GM12892 (cell line): ENCODE measurements around the gene CLEC4M.
"Not testable (repeated sequence)": the region's sequence is repeated elsewhere in the genome, so short reads cannot be mapped to it uniquely, and the experiment has no call there.

ENCODE experiments used
- DNase-seq: peaks from one replicate; pipeline ENCODE4 v3.0.0; 2011; ENCODE audit not compliant: insufficient read length
- FAIRE-seq: peaks from 2 replicates; lab custom pipeline; 2011; peaks lifted over from hg19 to GRCh38; lab: Jason Lieb, UNC
- POLR2A ChIP-seq: IDR thresholded peaks from 2 replicates; pipeline ENCODE4 v1.6.1; 2011; ENCODE audit warnings: low read depth, low read length, control low read depth
- POLR2AphosphoS5 ChIP-seq: IDR thresholded peaks from 2 replicates; pipeline ENCODE4 v1.6.1; 2011; ENCODE audit warnings: low read depth, low read length, control low read depth
- TAF1 ChIP-seq: IDR thresholded peaks from 2 replicates; pipeline ENCODE4 v1.6.1; 2011; ENCODE audit warnings: low read depth, mild to moderate bottlenecking, control low read depth, low read length, borderline replicate concordance

The CLEC4M gene

DNA sequence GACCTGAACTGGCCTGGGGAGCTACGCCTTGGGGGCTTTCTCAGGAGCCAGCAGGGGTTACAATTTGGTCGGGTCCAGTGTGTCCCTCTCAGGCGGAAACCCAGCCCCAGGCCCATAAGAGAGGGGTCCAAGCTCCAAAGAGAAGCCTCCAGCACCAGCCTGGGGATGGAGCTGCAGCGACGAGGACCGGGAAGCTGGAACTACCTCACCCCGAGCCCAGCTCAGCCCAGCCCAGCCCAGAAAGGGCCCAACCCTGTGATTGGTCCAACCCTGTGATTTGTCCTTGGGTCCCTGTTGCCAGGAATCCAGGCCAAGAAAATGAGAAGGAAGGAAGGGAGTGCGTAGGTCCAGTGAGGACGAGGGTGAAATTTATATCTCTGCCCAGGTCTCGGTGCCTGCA lies 24.1 kb downstream of the CLEC4M start:
- FAIRE-seq: no peak
- no peak for TF ChIP-seq POLR2AphosphoS5
- no peak for TF ChIP-seq POLR2A
- TF ChIP-seq TAF1: no peak
- DNase-seq: no peak

GRCh38 chr19:7787602-7788177 lies 24.6 kb downstream of the CLEC4M start:
- no peak for TF ChIP-seq POLR2AphosphoS5
- no peak for TF ChIP-seq TAF1
- no peak for TF ChIP-seq POLR2A
- FAIRE-seq (no peak), DNase-seq (no peak)

- DNase-seq: no peak
- no peak for FAIRE-seq
- no peak for TF ChIP-seq POLR2AphosphoS5
- no peak for TF ChIP-seq POLR2A
- TF ChIP-seq TAF1: no peak
Observed at GRCh38 chr19:7788178-7788932, 25.3 kb downstream of the CLEC4M start.

- DNase-seq (no peak), FAIRE-seq (no peak)
- TF ChIP-seq POLR2AphosphoS5: no peak
- TF ChIP-seq POLR2A: no peak
- no peak for TF ChIP-seq TAF1
Observed at GRCh38 chr19:7788933-7789323, 25.9 kb downstream of the CLEC4M start.

DNA sequence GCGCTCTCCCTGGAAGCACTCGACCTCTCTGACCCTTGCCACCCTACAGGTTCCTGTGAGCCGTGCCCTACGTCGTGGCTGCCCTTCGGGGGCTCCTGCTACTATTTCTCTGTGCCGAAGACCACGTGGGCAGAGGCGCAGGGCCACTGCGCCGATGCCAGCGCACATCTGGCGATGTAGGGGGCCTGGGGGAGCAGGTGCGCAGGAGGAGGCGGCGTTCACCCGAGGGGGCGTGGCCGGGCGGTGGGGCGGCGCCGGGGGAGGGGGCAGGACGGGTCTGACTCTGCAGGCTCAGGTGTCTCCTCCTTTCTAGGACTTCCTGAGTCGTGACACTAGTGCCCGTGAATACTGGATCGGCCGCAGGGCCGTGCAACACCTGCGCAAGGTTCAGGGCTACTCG lies 26.4 kb downstream of the CLEC4M start:
- DNase-seq (no peak), FAIRE-seq (no peak)
- no peak for TF ChIP-seq POLR2AphosphoS5
- no peak for TF ChIP-seq TAF1
- TF ChIP-seq POLR2A: no peak

GRCh38 chr19:7790416-7790815 lies 27.4 kb downstream of the CLEC4M start:
- FAIRE-seq (no peak), DNase-seq (no peak)
- no peak for TF ChIP-seq TAF1
- TF ChIP-seq POLR2AphosphoS5: no peak
- no peak for TF ChIP-seq POLR2A

DNA sequence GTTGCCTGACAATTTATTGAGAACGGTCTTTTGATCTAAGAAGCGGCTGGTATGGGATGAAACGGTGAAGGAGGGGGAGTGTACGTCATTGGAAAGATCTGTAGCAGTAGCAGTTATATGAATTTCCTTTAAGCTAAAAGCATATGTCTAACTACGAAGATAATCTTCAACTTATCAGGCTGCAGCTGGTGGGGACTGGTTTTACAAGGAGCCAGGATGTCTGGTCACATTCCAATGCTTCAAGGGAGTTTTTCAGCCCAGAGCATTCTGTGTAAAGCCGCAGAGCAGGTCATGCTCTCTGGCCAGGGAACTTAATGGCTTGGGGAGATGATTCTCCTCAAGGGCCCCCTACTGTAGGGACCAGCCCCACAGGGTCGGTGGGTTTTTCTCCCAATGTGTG lies 29.2 kb downstream of the CLEC4M start:
- no peak for FAIRE-seq
- DNase-seq: no peak
- TF ChIP-seq POLR2A: no peak
- TF ChIP-seq POLR2AphosphoS5: no peak
- no peak for TF ChIP-seq TAF1

- FAIRE-seq, DNase-seq: not testable (repeated sequence)
Observed at GRCh38 chr19:7792701-7793100, 29.7 kb downstream of the CLEC4M start.

DNA sequence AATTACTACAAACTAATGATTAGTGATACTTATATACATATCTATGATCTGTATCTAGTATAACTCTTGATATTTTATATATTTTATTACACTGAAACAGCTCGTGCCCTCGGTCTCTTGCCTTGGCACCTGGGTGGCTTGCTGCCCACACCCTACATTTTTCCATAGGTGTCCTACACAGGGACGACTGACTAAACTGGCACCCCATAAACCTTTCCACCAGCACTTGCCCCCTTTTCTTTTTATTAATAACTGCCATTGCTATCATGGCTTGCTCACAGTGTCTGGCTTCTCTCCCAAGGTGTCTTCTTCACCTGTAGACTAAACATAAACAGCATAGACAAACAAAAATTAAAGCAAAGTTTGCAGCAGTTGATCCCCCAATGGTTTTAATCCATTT lies 30.4 kb downstream of the CLEC4M start:
- FAIRE-seq (no peak), DNase-seq (no peak)
- TF ChIP-seq POLR2AphosphoS5: no peak
- TF ChIP-seq TAF1: no peak
- TF ChIP-seq POLR2A: no peak

- no peak for FAIRE-seq
- TF ChIP-seq POLR2A (no peak), POLR2AphosphoS5 (no peak), TAF1 (no peak)
- no peak for DNase-seq
Observed at GRCh38 chr19:7795555-7796161, 32.6 kb downstream of the CLEC4M start.

GRCh38 chr19:7799640-7800355 lies 36.8 kb downstream of the CLEC4M start:
- DNase-seq (no peak), FAIRE-seq (peak; percentile 89)
- TF ChIP-seq TAF1 (no peak), POLR2A (no peak), POLR2AphosphoS5 (no peak)

DNA sequence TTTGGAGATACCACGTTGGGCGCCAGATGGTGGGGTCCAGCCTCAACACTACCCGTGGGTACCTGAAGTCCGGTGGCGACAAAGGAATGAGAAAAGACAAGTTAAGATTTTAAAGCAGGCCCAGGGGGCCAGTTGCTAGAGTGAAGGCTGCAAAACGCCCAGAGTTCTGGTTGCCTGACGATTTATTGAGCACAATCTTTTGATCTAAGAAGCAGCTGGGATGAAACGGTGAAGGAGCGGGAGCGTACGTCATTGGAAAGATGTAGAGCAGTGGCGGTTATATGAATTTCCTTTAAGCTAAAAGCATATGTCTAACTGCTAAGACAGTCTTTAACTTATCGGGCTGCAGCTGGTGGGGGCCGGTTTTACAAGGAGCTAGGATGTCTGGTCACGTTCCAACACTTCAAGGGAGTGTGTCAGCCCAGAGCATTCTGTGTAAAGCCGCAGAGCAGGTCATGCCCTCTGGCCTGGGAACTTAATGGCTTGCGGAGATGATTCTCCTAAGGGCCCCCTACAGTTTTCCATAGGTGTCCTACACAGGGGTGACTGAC lies 38.1 kb downstream of the CLEC4M start:
- no peak for TF ChIP-seq POLR2AphosphoS5
- no peak for TF ChIP-seq TAF1
- no peak for TF ChIP-seq POLR2A
- FAIRE-seq: no peak
- no peak for DNase-seq
